Embryonic facial prominence (tissue), 1 donor: ENCODE measurements around the gene FAM186B.
A peak's percentile ranks its signal among the peaks of the same experiment; 100 is the strongest.
"Not testable (repeated sequence)": the region's sequence is repeated elsewhere in the genome, so short reads cannot be mapped to it uniquely, and the experiment has no call there.

ENCODE experiments used
- DNase-seq: peaks from one replicate; pipeline ENCODE4 v3.0.0-alpha.2; 2016; ENCODE audit errors: extremely low spot score

FAM186B gene

GRCh38 chr12:49633703-49634345 lies 28.4 kb upstream of the FAM186B start:
- no peak for DNase-seq

- DNase-seq, result no peak
Observed at GRCh38 chr12:49632986-49633702, 27.7 kb upstream of the FAM186B start.

- no peak for DNase-seq
Observed at GRCh38 chr12:49632401-49632800, 27.0 kb upstream of the FAM186B start.

GRCh38 chr12:49631336-49631907 lies 26.0 kb upstream of the FAM186B start:
- no peak for DNase-seq

- DNase-seq, result no peak
Observed at GRCh38 chr12:49627752-49628360, 22.4 kb upstream of the FAM186B start.

GRCh38 chr12:49626836-49627235 lies 21.4 kb upstream of the FAM186B start:
- DNase-seq, result no peak

GRCh38 chr12:49626169-49626835 lies 20.9 kb upstream of the FAM186B start:
- no peak for DNase-seq

GRCh38 chr12:49624921-49625577 lies 19.6 kb upstream of the FAM186B start:
- no peak for DNase-seq

- DNase-seq, result peak; percentile 66
Observed at GRCh38 chr12:49623142-49623904, 17.9 kb upstream of the FAM186B start, which contains the start of gene PRPF40B. TSS of gene PRPF40B (plus strand) at chr12:49623561. CDS start at chr12:49623591, 30 bp downstream.

- no peak for DNase-seq
Observed at GRCh38 chr12:49622501-49623141, 17.2 kb upstream of the FAM186B start.

- DNase-seq, result no peak
Observed at GRCh38 chr12:49621651-49622500, 16.4 kb upstream of the FAM186B start.

GRCh38 chr12:49619286-49619685 lies 13.8 kb upstream of the FAM186B start:
- DNase-seq, result no peak

GRCh38 chr12:49618576-49618975 lies 13.1 kb upstream of the FAM186B start:
- DNase-seq, result no peak

GRCh38 chr12:49616533-49617219 lies 11.2 kb upstream of the FAM186B start:
- no peak for DNase-seq

- no peak for DNase-seq
Observed at GRCh38 chr12:49615725-49616124, 10.3 kb upstream of the FAM186B start.

- no peak for DNase-seq
Observed at GRCh38 chr12:49612210-49612609, 6.8 kb upstream of the FAM186B start.

GRCh38 chr12:49610785-49611184 lies 5.3 kb upstream of the FAM186B start:
- not testable (repeated sequence) for DNase-seq

GRCh38 chr12:49609875-49610154 lies 4.4 kb upstream of the FAM186B start:
- no peak for DNase-seq
